Prostate gland (tissue), 2 donors: ENCODE results near the gene KCP.

Source experiments
- POLR2A ChIP-seq: fragments of 450-650 bp; IDR thresholded peaks from one replicate; pipeline ENCODE4 v1.6.1; 2016; ENCODE audit warnings: antibody characterized with exemption, mild to moderate bottlenecking
- POLR2AphosphoS5 ChIP-seq: sonication (generic); formaldehyde crosslinking; IDR thresholded peaks from one replicate; pipeline ENCODE4 v1.6.1; 2017; ENCODE audit warnings: antibody characterized with exemption
- TF ChIP-seq, protein P1 (sequence below), 4 experiments: fragments of 200-600 bp in 2 of 4; fragments of 450-650 bp in 2 of 4; sonication (generic) in 2 of 4; IDR thresholded peaks; 1 replicate in 3 of 4; 2 replicates in 1 of 4; pipeline ENCODE4 v1.5.1; 2016 to 2019; ENCODE audit warnings: antibody characterized with exemption in 4 of 4, mild to moderate bottlenecking in 2 of 4, moderate library complexity in 2 of 4

DNA sequence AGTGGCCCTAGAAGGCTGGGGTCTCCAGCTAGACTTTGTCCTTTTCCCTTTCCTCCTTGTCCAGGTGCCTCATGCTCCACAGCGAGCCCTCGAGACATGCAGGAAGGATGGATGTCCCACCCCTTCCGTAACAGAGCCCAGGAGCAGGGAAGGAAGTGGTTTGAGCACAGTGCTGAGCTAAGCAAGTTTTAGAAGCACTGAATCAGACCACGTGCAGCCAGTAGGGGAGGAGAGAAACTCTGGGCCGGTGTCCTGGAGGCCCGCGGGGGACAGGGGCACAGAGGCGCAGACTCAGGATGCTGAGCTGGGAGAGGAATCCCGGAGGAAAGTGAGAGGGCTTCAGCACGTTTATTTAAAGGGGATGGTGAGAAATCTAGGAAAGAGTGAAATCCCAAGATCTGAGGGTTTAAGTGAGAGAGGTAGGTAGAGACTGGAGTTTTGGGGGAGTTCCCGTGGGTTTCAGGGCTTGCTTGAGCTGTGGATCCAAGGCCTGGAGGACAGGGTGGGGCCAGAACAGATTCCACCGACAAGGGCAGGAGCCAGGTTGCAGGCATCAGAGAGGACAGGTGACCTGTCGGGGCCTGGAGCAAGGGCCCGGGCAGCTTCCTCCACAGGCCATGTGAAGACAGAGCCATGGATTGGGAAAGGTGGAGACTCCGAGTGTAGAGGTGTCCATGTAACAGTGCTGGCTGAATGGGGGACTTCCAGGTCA lies 22.8 kb upstream of the KCP start:
- no peak for TF ChIP-seq POLR2A
- TF ChIP-seq POLR2AphosphoS5: no peak
- TF ChIP-seq, protein P1, sequence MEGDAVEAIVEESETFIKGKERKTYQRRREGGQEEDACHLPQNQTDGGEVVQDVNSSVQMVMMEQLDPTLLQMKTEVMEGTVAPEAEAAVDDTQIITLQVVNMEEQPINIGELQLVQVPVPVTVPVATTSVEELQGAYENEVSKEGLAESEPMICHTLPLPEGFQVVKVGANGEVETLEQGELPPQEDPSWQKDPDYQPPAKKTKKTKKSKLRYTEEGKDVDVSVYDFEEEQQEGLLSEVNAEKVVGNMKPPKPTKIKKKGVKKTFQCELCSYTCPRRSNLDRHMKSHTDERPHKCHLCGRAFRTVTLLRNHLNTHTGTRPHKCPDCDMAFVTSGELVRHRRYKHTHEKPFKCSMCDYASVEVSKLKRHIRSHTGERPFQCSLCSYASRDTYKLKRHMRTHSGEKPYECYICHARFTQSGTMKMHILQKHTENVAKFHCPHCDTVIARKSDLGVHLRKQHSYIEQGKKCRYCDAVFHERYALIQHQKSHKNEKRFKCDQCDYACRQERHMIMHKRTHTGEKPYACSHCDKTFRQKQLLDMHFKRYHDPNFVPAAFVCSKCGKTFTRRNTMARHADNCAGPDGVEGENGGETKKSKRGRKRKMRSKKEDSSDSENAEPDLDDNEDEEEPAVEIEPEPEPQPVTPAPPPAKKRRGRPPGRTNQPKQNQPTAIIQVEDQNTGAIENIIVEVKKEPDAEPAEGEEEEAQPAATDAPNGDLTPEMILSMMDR (IDR thresholded peaks at IDR 0.05): no peak
